ENCODE results near the gene SMPD3.

Gene SMPD3

DNA sequence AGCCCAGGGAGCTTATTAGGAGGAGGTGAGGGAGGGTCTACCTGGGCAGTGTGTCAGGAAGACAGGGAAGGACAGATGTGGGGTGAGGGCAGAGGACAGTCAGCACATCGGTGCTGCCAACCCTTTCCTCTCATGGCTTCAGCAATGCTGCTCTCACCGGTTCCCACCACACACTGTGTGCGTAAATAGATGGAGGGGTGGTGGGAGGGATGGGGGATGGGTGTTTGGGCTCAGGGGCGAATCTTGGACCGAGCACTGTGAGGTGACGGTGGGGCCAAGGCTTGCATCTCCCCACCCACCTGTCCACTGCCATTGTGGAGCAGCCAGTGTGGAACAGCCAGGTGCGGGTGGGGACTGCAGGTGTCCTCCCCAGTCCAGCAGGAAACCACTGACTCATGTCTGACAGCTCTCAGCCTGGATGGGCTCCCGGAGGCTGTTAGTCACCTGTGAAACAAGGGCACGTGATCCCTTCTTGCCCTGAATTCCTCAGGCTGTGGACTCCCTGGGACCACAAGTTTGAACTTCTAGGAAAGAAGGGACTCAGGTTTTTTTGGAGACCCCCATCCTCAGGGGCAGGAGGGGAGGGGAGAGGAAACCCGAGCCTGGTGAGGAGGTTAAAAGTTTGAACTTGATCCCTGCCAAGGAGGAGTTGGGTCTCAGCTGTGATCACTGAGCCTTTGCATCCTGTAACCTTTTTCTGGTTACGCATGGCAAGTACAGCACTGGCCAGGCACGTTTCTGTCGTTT lies 42.7 kb upstream of the SMPD3 start:
- DNase-seq (ENCODE audit: low read depth in 2 of 2), result peak in 1 of 2 donors; percentile 60
- no peak overlapping the region for H3K4me3 ChIP-seq (replicated peaks in 1 of 2; ENCODE audit: low read depth in 2 of 2, low read length in 2 of 2)
- TF ChIP-seq, protein P1, sequence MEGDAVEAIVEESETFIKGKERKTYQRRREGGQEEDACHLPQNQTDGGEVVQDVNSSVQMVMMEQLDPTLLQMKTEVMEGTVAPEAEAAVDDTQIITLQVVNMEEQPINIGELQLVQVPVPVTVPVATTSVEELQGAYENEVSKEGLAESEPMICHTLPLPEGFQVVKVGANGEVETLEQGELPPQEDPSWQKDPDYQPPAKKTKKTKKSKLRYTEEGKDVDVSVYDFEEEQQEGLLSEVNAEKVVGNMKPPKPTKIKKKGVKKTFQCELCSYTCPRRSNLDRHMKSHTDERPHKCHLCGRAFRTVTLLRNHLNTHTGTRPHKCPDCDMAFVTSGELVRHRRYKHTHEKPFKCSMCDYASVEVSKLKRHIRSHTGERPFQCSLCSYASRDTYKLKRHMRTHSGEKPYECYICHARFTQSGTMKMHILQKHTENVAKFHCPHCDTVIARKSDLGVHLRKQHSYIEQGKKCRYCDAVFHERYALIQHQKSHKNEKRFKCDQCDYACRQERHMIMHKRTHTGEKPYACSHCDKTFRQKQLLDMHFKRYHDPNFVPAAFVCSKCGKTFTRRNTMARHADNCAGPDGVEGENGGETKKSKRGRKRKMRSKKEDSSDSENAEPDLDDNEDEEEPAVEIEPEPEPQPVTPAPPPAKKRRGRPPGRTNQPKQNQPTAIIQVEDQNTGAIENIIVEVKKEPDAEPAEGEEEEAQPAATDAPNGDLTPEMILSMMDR (IDR thresholded peaks at IDR 0.05; ENCODE audit: low read depth, low read length), result no peak

DNA sequence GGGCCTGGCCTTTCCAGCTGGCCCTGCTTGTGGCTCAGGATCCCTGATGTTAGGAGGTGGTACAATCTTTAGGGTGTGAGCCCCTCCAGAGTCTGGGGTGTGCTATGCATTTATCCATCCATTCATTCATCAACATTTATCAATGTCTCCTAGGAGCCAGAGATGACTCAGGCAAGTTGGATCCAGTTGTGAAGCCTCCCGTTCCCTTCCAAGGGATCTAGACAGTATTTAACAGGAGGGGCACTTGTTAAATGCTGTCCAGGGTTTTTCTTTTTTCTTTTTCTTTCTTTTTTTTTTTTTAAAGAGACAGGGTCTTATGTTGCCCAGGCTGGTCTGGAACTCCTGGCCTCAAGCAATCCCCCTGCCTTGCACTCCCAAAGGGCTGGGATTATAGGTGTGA lies 42.0 kb upstream of the SMPD3 start:
- TF ChIP-seq, protein P1 (IDR thresholded peaks at IDR 0.05; ENCODE audit: low read depth, low read length), result no peak
- DNase-seq (ENCODE audit: low read depth in 2 of 2), result no peak
- H3K4me3 ChIP-seq (replicated peaks in 1 of 2; ENCODE audit: low read depth in 2 of 2, low read length in 2 of 2), result no peak overlapping the region

DNA sequence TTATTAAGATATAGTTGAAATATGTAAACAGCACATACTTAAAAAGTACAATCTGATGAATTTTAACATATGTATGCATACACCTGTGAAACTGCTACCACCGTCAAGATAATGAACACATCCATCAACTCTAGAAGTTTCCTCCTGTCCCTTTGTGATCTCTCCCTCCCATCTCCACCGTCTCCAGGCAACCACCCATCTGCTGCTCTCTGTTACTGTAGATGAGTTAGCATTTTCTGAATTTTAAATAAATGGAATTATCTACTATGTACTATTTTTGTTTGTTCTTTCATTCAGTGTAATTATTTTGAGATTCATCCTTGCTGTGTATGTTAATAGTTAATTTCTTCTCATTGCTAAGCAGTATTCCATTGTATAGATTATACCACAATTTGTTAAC lies 40.2 kb upstream of the SMPD3 start:
- DNase-seq (ENCODE audit: low read depth in 2 of 2), result no peak
- no peak overlapping the region for H3K4me3 ChIP-seq (replicated peaks in 1 of 2; ENCODE audit: low read depth in 2 of 2, low read length in 2 of 2)
- TF ChIP-seq, protein P1 (IDR thresholded peaks at IDR 0.05; ENCODE audit: low read depth, low read length), result no peak

DNA sequence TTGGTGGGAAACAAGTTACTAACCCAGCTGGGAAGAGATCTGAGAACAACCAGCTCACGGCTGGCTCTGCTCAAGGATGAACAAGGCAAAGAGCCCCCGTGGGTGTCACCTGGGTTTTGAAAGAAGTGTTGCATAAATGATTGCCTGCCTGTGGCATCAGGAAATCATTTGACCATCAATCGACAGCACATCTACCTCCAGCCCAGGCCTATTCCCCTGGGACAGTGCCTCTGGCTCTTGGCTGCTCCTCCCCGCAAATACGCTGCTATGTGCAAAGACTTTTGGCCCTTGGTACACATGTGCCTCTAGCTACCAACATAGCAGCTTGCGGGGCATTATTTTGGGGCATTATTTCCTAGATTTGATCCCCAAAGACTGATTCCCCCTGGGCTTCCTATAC lies 39.4 kb upstream of the SMPD3 start:
- TF ChIP-seq, protein P1 (IDR thresholded peaks at IDR 0.05; ENCODE audit: low read depth, low read length), result no peak
- DNase-seq (ENCODE audit: low read depth in 2 of 2), result no peak
- no peak overlapping the region for H3K4me3 ChIP-seq (replicated peaks in 1 of 2; ENCODE audit: low read depth in 2 of 2, low read length in 2 of 2)

DNA sequence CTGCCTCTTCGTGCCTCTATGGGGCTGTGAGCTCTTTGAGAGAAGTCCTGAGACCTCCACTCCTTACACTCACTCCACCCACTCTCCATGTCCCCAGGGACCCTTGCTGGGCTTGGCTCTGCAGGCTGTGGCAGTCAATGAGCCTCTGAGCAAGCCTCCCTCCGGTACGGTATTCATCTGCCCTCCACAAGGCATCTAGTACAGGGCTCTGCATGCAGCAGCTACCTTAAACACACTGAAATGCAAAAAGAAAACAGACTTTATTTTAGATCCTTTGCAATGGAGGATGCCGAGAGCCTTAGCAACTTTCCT lies 38.9 kb upstream of the SMPD3 start:
- TF ChIP-seq, protein P1 (IDR thresholded peaks at IDR 0.05; ENCODE audit: low read depth, low read length), result no peak
- no peak overlapping the region for H3K4me3 ChIP-seq (replicated peaks in 1 of 2; ENCODE audit: low read depth in 2 of 2, low read length in 2 of 2)
- DNase-seq (ENCODE audit: low read depth in 2 of 2), result no peak

DNA sequence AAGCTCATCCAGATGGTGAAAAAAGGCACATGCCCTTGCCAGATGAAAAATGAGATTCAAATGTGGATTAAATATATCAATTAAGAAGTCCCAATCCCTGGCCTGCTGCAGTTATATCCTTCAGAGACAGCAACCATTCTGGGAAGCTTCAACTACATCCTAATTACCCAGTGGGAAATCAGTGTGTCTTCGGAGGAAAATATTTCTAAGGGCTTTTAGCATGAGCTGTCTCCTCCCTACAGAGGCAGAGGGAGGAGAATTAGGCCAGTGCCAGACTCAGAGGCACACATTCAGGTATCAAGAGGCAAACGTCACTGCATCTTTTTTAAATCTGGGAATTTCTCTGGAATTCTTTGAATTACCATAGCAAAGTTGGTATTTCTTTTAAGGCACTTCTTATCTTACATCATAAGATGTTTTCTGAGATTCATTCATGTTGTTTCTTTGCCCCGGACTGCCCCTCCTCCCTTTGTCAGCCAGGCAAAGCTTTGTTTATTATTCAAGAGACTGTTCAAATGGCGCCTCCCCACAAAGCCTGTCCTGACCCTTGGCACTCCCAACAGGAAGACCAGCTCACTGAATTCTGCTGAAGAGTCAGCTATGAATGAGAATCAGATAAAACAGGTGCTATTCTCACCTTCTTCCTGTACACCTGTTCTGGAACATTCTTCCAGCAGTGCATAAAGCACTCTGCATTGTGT lies 38.3 kb upstream of the SMPD3 start:
- no peak overlapping the region for H3K4me3 ChIP-seq (replicated peaks in 1 of 2; ENCODE audit: low read depth in 2 of 2, low read length in 2 of 2)
- no peak for DNase-seq (ENCODE audit: low read depth in 2 of 2)
- TF ChIP-seq, protein P1 (IDR thresholded peaks at IDR 0.05; ENCODE audit: low read depth, low read length), result no peak
